NCI-H748 (cell line): ENCODE data around the gene MAGI2.

Experiments
- DNase-seq: peaks from one replicate; lab custom pipeline; 2025; ENCODE audit not compliant: unreplicated experiment; lab: John Stamatoyannopoulos, UW

Gene MAGI2

GRCh38 chr7:78130446-78131215 is 1322.8 kb downstream of the MAGI2 start:
- DNase-seq: peak; percentile 5

- no peak for DNase-seq
Observed at GRCh38 chr7:78129865-78130264, 1323.6 kb downstream of the MAGI2 start.

- no peak for DNase-seq
Observed at GRCh38 chr7:78127009-78127408, 1326.5 kb downstream of the MAGI2 start.

GRCh38 chr7:78125884-78126283 is 1327.6 kb downstream of the MAGI2 start:
- DNase-seq: peak; percentile 18

GRCh38 chr7:78124216-78124615 is 1329.3 kb downstream of the MAGI2 start:
- no peak for DNase-seq

GRCh38 chr7:78121888-78122287 is 1331.6 kb downstream of the MAGI2 start:
- no peak for DNase-seq

- DNase-seq: no peak
Observed at GRCh38 chr7:78118470-78118869, 1335.0 kb downstream of the MAGI2 start.

GRCh38 chr7:78115876-78116275 is 1337.6 kb downstream of the MAGI2 start:
- no peak for DNase-seq

GRCh38 chr7:78114993-78115392 is 1338.5 kb downstream of the MAGI2 start:
- no peak for DNase-seq

- DNase-seq: no peak
Observed at GRCh38 chr7:78112488-78112887, 1341.0 kb downstream of the MAGI2 start.

- no peak for DNase-seq
Observed at GRCh38 chr7:78111386-78111785, 1342.1 kb downstream of the MAGI2 start.

GRCh38 chr7:78103475-78103874 is 1350.0 kb downstream of the MAGI2 start:
- DNase-seq: no peak

- no peak for DNase-seq
Observed at GRCh38 chr7:78101076-78101475, 1352.4 kb downstream of the MAGI2 start.

- no peak for DNase-seq
Observed at GRCh38 chr7:78099715-78100394, 1353.6 kb downstream of the MAGI2 start.

GRCh38 chr7:78095549-78095948 is 1357.9 kb downstream of the MAGI2 start:
- no peak for DNase-seq

- no peak for DNase-seq
Observed at GRCh38 chr7:78092331-78092730, 1361.1 kb downstream of the MAGI2 start.

GRCh38 chr7:78090616-78091015 is 1362.9 kb downstream of the MAGI2 start:
- DNase-seq: peak; percentile 13

- no peak for DNase-seq
Observed at GRCh38 chr7:78083476-78084120, 1369.9 kb downstream of the MAGI2 start.

GRCh38 chr7:78082556-78082955 is 1370.9 kb downstream of the MAGI2 start:
- DNase-seq: no peak

GRCh38 chr7:78081888-78082287 is 1371.6 kb downstream of the MAGI2 start:
- no peak for DNase-seq

GRCh38 chr7:78081344-78081743 is 1372.1 kb downstream of the MAGI2 start:
- no peak for DNase-seq

- no peak for DNase-seq
Observed at GRCh38 chr7:78080811-78081210, 1372.7 kb downstream of the MAGI2 start.
